HG03457 (cell line): ENCODE results near the gene CSMD2.

Experiments
- ATAC-seq: cut with Tn5 transposase; IDR thresholded peaks from one replicate; pipeline ENCODE4 v1.9.1; 2021; ENCODE audit warnings: moderate number of reproducible peaks; ENCODE audit not compliant: unreplicated experiment

The CSMD2 gene

DNA sequence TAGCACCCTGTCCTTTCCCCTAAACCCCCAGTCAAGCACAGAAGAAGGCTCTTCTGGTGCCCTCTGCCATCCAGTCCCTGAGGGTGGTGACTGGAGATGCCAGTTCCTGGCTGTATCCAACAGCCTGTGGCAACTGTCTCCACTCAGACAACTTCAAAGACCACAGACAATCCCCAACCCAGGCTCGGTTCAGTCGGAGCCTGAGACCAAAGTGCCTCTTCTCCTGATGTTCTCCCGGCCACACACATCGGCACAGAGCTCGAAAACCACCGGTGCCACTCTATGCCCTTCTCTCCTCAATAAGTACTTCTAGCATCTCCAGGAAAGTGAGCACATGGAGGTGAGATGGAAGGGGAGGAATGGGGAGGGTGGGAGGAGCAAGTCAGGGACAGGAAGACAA, 340.7 kb downstream of the CSMD2 start:
- no peak for ATAC-seq

DNA sequence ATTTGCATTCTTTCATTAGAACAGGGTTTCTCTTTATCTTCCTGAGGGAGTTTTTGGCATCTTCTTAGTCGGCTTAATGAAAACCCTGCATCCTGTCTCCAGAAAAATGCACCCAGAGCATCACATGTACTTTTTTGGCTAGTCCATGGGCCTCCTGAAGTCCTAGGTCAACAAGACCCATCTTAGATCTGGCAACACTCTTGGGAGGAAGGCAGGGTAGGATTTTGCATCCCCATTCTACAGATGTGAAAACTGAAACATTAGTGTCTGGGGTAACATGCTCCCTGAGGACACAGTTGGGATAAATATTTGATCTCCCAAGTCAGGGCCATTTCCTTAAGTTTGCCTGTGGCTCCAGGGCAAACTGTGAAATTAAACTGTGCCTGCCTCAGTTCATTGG, 341.2 kb downstream of the CSMD2 start:
- no peak for ATAC-seq

DNA sequence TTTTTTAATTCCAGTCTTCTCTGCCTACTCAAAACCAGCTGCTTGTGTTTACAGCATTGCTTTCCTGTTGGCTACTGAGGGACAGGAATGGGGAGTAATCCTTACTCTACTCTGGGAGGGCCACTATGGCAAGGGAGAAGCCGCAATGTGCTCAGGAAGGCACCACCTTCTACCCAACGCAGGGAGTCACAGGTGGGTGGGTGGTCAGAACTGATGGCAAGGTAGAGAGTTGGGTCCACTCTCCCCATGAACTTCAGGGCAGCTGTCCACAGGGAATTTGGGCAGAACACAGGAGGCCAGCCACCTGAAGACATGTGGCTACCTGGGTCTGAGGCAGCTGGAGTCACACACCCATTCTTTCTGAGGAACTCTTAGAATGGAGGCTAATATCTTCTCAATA, 341.6 kb downstream of the CSMD2 start:
- no peak for ATAC-seq

DNA sequence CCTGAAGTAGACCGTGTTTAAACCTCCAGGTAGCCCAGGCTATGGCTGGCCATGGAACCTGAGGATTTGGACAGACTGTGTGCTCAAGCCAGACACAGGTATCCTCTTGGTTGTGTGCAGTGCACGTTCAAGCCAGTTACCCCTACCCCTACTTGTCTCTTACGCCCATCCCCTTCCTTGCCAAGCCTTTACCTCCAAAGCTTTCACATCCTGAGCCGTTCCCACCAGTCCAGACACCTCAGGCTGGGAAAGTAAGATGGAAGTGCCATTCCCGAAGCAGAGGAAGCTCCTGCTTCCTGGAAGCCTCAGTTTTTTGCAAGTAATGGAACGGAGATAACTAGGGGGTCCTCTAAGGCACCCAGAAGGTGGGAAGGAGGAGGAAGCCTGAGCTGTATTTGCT, 342.6 kb downstream of the CSMD2 start:
- no peak for ATAC-seq

DNA sequence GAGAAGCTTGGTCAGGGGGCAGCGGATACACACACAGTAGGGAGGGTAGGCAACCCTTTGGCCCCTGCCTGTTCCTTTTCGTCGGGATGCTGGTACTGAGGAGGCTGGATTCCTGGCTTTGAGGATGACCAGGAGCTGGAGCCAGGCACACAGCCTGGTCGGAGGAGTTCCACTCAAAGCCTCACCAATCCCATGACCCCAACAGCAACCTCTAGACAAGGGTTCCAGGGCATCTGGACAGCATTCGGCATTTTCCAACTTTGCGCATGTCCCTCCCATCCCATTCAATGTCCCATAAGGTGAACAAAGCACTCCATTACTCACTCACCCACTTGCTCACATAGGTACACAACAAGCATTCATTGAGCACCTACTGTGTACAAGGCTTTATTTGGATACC, 343.7 kb downstream of the CSMD2 start:
- ATAC-seq = no peak

DNA sequence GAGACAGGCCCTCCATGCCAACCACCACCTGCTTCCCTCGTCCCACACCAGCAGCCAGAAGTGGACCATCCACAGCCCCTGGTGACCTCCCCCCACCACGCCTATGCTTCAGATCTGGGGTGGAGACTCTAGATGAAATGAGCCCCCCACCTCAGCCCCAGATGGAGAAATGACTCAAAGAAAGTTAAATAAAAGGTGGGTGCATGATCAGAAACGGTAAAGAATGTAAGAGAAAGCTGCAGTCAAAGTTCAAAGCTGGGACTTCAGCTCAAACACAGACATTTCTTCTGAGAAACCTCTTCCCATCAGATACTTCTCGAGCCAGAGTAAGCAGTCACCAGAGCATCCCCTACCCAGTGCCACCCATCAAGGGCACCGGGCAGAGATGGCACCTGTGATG, 344.2 kb downstream of the CSMD2 start:
- ATAC-seq = no peak

DNA sequence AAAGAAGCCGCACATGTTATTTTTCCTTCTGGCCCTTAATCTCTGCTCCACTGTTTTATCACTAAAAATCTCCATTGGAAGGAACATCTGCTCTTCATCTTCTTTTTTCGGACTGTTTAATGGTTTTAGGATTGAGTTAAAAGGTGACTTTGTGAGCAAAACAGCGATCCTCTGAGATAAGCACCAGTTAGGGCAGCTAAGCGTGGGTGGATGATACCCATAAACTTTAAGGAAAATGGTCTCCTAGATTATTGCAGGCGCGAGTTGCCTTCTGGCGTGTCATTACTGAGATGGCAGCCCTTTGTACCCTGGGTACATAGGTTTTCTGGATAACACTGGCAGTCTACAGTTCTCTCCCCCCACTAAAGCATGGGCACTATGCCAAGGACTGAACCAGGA, 345.1 kb downstream of the CSMD2 start:
- no peak for ATAC-seq

DNA sequence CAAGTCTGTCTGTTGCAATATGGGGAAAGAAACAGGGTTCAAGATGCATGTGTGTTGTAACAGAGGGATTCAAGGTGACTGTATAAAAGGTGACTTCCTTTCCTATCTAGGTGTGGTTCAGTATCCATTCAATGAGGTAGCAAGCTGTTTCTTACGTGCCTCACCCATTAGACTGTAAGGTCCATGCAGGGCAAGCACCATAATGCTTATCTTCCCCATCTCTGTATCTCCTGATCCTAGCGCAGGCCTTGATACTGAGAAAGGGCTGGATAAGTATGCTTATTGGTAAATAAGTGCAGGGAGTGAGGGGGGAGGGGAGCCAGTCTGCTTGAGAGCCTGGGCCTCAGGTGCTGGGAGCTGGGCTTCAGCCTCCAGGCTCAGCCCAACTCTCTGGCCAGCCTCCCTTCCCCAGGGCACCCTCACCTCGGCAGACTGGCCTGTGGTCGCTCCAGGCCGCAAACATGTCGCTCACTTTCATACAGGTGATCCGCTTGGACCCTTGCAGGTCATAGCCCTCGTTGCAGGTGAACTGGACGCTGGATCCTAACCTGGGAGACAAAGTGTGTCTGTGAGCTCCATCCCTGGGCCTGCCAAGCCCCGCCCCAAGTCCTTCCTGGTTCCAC, 345.6 kb downstream of the CSMD2 start:
- no peak for ATAC-seq

DNA sequence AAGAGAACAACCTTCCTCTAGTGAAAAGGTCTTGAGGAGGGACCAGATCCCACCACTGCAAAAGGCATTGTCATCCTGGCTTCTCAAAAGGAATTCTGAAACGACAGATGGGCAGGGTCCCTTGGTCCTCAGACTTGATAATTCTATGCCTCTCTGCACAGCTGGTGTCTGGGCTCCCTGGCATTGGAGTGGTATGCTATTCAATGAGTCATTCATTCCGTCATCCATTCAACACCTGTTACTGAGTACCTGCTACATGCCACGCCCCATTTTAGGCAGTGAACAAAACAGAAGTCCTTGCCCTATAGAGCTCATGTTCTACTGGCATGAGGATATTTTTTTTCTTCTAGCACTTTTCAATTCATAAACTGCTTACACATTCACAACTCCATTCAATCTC, 347.0 kb downstream of the CSMD2 start:
- no peak for ATAC-seq

DNA sequence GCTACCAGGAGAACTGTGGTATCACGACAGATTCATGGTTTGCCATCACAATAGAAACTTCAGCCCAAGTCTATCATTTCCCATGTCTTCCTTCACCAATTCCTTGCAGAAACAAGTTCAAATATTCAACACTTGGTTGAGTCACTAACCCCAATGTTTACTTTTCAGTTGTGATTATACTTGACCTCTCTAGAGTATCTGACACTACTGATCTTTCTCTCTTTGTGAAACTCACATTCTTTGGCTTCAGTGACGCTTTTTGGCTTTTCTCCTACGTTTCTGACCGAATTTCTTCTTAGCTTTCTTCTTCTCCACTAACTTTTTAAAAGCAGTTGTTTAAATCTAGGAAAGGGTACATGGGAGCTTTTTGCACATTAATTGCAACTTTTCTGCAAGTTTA, 350.0 kb downstream of the CSMD2 start:
- ATAC-seq = no peak

DNA sequence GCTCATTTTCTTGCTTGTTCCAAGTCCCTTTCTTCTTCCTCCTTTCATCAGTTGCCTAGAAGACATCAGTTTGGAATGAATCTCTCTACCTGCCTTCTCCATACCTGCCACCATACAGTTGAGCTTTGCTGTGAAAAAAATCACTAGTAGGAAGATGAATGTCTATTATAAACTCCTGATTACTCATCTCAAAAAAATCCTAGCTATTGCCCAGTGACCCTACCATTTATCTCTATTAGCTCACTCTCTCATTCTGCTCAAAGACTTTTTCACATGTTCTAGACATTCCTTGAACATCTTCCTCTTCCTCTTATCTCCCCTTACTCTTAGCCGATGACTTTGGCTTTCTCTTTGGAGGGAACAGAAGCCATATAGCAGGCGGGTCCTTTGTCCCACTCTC, 350.9 kb downstream of the CSMD2 start:
- no peak for ATAC-seq

DNA sequence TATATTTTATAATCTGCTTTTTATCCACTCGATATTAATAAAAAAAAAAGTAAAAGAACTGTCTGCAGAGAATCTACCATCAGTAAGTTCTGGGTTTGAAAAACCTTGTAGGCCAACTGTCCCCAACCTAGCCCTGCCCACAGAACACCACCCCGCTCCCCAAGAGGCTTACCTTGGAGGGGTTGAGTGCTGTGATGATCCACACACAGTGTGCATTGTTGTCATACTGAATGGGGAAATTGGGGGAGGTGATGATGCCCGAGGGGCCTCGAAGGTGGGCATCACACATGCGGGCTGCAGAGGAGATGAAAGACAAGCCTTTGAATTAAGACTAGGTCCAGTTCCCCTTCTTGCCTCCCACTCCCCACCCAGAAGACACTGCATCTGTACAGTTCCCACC, 354.5 kb downstream of the CSMD2 start:
- ATAC-seq = no peak

DNA sequence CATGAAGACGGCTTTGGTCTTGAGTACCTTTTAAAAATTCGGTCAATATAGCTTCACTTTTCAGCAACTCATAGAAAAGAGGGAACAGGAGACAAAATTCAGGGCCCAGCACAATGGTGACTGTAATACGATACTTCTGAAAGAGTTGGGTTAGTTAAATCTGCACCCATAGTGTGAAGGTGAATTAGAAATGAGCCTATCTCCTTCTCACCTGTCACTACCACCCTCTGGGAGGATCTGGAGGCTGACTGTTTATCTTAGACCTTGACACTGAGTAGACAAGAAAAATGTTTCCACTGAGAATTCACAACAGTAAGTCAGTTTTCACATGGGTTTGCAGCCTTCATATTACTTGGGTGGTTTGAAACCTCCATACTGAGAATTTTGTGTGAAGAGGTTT, 359.0 kb downstream of the CSMD2 start:
- no peak for ATAC-seq

DNA sequence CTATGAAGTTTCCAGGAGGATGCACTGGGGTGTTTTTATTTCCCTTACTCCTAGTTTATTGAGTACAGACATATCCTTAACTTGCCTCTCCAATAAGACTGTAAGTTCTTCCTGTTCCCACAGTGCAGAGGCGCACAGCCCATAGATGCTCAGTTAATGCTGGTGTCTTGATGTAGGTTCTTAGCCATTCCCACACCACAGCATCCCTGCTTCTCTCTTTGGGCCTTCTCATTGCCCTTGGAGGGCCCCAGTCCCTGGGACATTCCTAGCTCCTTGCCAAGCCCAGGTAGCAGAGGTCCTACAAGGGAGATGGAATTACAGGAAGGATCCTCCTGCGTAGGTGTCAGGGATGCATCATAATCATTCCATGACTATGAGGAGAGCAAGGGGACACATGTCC, 362.8 kb downstream of the CSMD2 start:
- no peak for ATAC-seq

DNA sequence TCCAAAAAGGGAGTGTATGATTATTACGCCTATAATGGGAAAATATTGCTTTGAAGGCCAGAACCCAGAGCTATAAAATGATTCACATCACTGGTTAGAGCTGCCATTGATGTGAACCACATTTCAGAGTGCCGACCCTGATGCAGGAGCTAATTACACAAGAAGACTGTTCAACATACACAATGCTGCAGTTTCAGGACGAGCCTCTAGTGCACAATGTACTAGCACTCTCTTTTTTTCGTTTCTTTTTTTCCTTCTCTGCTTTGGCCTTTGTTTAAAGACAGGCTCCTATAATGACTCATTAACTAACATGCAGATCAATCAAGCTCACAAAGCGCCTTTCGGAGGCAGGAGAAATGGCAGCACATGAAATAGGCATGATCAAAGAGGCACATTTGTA, 367.2 kb downstream of the CSMD2 start:
- no peak for ATAC-seq

DNA sequence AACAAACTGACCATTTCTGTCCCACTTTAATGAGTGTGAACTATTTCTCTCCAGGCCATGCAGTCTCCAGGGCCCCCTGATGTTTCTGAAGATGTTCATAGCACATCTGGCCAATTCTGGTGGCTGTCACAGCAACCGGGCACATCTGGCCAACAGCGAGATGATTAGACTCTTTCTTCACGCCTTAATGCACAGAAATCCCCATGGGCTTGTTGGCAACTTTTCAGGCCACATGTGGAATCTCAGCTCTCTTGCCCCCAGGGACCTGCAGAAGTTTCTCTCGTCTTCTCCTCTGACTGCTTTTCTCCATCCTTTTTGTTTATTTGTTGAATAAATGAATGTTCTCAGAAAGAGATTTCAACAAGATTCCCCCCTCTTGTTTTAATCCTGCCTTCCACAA, 372.4 kb downstream of the CSMD2 start:
- ATAC-seq = no peak

DNA sequence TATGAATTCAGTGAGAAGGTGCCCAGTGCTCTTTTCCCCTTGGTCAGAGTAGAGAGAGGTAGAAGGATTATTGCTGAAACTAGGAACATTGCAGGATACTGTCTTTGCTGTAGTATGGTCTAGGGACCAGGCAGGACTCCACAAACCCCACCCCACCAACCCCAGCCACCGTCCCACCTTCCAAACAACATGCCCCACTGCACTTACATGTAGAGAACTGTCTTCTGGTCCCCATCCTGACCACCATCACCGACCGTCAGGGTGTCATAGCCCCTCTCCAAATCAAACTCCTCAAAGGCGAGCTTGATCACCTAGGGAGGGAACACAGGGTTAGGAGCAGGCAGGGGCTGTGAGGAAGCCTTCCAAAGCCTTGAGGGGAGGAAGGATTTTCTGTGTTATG, 372.8 kb downstream of the CSMD2 start:
- ATAC-seq = no peak

DNA sequence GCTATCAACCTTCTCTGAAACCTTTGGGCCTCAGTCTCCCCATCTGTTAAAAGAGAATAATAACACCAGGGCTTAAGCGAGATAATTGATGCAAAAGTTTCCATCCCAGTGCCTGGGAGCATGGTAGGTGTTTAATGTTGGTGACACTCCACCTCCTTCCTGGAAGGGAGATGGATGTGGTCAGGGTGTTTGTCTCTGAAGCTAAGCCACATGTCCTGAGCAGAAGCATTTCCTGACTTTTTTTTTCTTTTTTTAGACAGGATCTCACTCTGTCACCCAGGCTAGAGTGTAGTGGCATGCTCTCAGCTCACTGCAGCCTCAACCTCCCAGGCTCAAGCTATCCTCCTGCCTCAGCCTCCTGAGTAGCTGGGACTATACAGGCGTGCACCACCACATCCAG, 373.8 kb downstream of the CSMD2 start:
- ATAC-seq = no peak

DNA sequence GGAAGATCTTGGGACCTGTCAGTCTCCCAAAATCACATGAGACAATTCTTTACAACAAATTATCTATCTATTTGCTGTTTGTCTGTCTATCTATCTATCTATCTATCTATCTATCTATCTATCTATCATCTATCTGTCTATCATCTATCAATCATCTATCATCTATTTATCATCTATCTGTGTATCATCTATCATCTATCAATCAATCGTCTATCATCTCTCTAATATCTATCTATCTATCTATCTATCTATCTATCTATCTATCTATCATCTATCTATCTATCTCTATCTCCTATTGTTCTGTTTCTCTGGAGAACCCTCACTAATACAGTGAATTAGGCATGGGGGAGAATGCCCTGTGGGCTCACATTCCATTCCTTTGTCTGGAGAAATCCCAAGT, 374.5 kb downstream of the CSMD2 start:
- ATAC-seq = no peak

DNA sequence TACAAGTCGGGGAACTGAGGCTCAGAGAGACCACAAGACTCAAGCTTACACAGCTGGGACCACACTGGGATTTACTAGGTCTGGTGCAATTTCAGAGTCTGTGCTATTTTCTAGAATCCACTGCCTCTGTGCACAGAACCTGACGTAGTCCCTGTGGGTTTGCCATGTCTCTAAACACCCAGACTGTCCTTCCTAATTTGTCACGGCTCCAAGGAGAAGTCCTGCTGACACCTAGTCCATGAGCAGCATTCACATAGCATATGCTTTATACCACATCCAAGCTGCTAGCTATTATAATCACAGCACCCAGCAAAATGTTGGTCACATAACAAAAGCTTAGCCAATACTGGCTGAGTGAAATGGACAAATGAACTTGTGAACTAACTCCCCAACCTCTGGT, 380.2 kb downstream of the CSMD2 start:
- no peak for ATAC-seq

DNA sequence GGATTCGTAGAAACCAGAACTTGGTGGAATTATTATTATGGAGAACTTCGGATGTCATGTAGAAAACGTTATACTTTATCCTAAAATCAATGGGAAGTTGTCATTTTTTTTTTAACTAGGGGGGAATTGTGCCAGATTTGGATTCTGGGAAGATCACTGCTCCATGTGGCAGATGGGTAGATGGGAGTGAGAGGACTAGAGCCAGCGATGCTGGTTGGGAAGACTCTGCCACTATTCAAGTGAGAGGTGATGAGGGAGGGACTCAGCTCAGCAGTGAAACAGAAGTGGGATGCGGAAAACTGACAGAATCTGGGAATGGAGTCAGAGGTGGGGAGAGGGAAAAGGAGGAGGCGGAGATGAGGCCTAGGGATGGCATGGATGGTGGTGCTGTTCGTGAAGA, 382.3 kb downstream of the CSMD2 start:
- ATAC-seq = no peak

DNA sequence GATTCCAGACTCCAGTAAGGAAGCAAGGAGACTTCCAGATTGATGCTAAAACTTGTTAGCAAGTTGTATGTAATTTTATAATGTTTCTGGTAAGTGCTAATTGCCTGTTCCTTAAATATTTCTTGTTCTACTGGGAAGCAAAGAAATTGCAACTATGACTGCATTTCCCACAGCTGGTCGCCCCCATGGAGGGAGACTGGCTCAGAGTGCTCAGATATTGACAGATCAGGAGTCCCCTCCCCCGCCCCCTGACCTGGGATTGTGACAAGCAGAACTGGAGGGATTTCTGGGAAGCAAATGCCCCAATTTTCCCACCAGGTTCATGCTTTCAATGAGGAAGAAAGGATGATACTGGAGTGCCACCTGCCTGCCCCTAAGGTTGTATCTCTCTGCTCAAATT, 383.4 kb downstream of the CSMD2 start:
- no peak for ATAC-seq

DNA sequence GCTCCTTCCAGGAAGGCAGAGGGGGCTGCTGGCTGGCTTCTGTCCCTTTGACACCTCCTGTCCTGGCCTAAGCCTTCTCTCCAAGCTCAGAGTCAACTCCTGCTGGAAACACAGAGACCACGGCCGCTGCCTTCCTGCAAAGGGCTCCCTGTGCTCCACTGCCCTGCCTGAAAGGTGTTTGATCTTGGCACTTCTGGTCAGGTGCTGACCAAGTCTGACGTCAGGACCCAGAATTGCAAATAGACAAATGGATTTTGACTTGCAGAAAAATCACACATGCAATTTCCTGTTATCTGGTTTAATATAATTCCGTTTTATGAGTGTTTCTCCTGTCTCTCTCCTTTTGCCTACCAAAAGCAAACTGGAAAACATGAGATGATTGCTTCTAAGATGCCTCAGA, 387.7 kb downstream of the CSMD2 start:
- ATAC-seq = no peak

DNA sequence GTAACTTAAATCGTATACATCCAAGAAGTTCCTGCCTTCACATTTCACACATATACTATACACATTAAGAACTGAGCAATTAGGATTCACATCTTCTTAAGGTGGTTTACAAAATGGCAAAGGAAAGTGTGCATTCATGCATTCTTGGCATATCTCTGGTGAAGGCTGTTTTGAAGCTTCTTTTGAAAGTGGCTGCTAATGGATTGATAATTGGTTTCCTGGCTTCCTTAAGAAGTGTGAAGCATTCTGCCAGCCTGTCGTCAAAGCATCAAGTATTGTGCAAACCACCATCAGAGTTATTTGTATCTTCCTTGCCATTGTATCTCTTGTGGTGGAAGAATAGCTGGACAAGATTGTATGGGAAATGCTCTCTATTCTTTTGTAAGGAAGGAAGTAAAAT, 396.2 kb downstream of the CSMD2 start:
- ATAC-seq = no peak
